Measurements from ENCODE around the gene CEMIP.

CEMIP gene

GRCh38 chr15:80991421-80991820 lies 212.3 kb downstream of the CEMIP start:
- peak; percentile 5 for TF ChIP-seq CTCF (conservative IDR thresholded peaks at IDR 0.05; ENCODE audit: control insufficient read depth, insufficient read depth, low read depth, low read length)
- DNase-seq (ENCODE audit: low read depth) = peak; percentile 94
- H3K4me3 ChIP-seq (ENCODE audit: control insufficient read depth, low read depth, low read length) = no peak overlapping the region

GRCh38 chr15:80992006-80992405 lies 212.8 kb downstream of the CEMIP start:
- no peak for DNase-seq (ENCODE audit: low read depth)
- no peak overlapping the region for H3K4me3 ChIP-seq (ENCODE audit: control insufficient read depth, low read depth, low read length)
- TF ChIP-seq CTCF (conservative IDR thresholded peaks at IDR 0.05; ENCODE audit: control insufficient read depth, insufficient read depth, low read depth, low read length) = no peak

- no peak overlapping the region for H3K4me3 ChIP-seq (ENCODE audit: control insufficient read depth, low read depth, low read length)
- TF ChIP-seq CTCF (conservative IDR thresholded peaks at IDR 0.05; ENCODE audit: control insufficient read depth, insufficient read depth, low read depth, low read length) = no peak
- peak; percentile 70 for DNase-seq (ENCODE audit: low read depth)
These were observed 213.3 kb downstream of the CEMIP start for GRCh38 chr15:80992441-80992840.

GRCh38 chr15:80996247-80996646 lies 217.1 kb downstream of the CEMIP start:
- no peak overlapping the region for H3K4me3 ChIP-seq (ENCODE audit: control insufficient read depth, low read depth, low read length)
- DNase-seq (ENCODE audit: low read depth) = peak; percentile 53
- TF ChIP-seq CTCF (conservative IDR thresholded peaks at IDR 0.05; ENCODE audit: control insufficient read depth, insufficient read depth, low read depth, low read length) = peak; percentile 67

- no peak for TF ChIP-seq CTCF (conservative IDR thresholded peaks at IDR 0.05; ENCODE audit: control insufficient read depth, insufficient read depth, low read depth, low read length)
These were observed 218.5 kb downstream of the CEMIP start for GRCh38 chr15:80997692-80998091.

GRCh38 chr15:80998251-80998650 lies 219.1 kb downstream of the CEMIP start:
- no peak for TF ChIP-seq CTCF (conservative IDR thresholded peaks at IDR 0.05; ENCODE audit: control insufficient read depth, insufficient read depth, low read depth, low read length)
- H3K4me3 ChIP-seq (ENCODE audit: control insufficient read depth, low read depth, low read length) = no peak overlapping the region
- DNase-seq (ENCODE audit: low read depth) = no peak

More at GRCh38 chr15:80997692-80998091, 218.5 kb downstream of the CEMIP start:
- no peak overlapping the region for H3K4me3 ChIP-seq (ENCODE audit: control insufficient read depth, low read depth, low read length)
- DNase-seq (ENCODE audit: low read depth) = no peak

GRCh38 chr15:80999623-81000036 lies 220.5 kb downstream of the CEMIP start:
- DNase-seq (ENCODE audit: low read depth) = no peak
- H3K4me3 ChIP-seq (ENCODE audit: control insufficient read depth, low read depth, low read length) = peak overlapping the region; percentile 89
- no peak for TF ChIP-seq CTCF (conservative IDR thresholded peaks at IDR 0.05; ENCODE audit: control insufficient read depth, insufficient read depth, low read depth, low read length)
